HEK293 (cell line): ENCODE results near the gene PDRG1.

Source experiments
- ELK4 ChIP-seq: IDR thresholded peaks from 2 replicates; pipeline ENCODE4 v1.6.1; 2011; ENCODE audit warnings: mild to moderate bottlenecking, low read depth, low read length, borderline replicate concordance
- FEZF1 ChIP-seq: fragments of 450-650 bp; formaldehyde crosslinking; IDR thresholded peaks from 2 replicates; pipeline ENCODE4 v1.5.1; 2016; ENCODE audit warnings: missing biosample characterization, missing genetic modification characterization
- GLIS1 ChIP-seq: fragments of 450-650 bp; formaldehyde crosslinking; IDR thresholded peaks from 2 replicates; pipeline ENCODE4 v1.5.1; 2016; ENCODE audit warnings: missing biosample characterization, missing genetic modification characterization
- GLIS2 ChIP-seq: fragments of 450-650 bp; formaldehyde crosslinking; IDR thresholded peaks from 2 replicates; pipeline ENCODE4 v1.5.1; 2016; ENCODE audit warnings: missing biosample characterization, missing genetic modification characterization
- KLF1 ChIP-seq: fragments of 450-650 bp; formaldehyde crosslinking; IDR thresholded peaks from 2 replicates; pipeline ENCODE4 v1.5.1; 2016; ENCODE audit warnings: missing biosample characterization, missing genetic modification characterization
- MZF1 ChIP-seq: fragments of 450-650 bp; formaldehyde crosslinking; IDR thresholded peaks from 2 replicates; pipeline ENCODE4 v1.5.1; 2017; ENCODE audit warnings: missing biosample characterization, missing genetic modification characterization, borderline replicate concordance
- PATZ1 ChIP-seq: fragments of 450-650 bp; formaldehyde crosslinking; IDR thresholded peaks from 2 replicates; pipeline ENCODE4 v1.5.1; 2016; ENCODE audit warnings: missing biosample characterization, missing genetic modification characterization
- SALL2 ChIP-seq: fragments of 450-650 bp; formaldehyde crosslinking; IDR thresholded peaks from 2 replicates; pipeline ENCODE4 v1.5.0; 2017; ENCODE audit warnings: missing biosample characterization, mild to moderate bottlenecking, missing genetic modification characterization, borderline replicate concordance
- SCRT2 ChIP-seq: fragments of 450-650 bp; formaldehyde crosslinking; IDR thresholded peaks from 2 replicates; pipeline ENCODE4 v1.5.1; 2016; ENCODE audit warnings: missing biosample characterization, missing genetic modification characterization
- SETDB1 ChIP-seq: IDR thresholded peaks from one replicate; pipeline ENCODE4 v1.6.1; 2017; ENCODE audit warnings: mild to moderate bottlenecking, low read length, moderate library complexity, mixed read lengths; ENCODE audit not compliant: insufficient read length
- SP2 ChIP-seq: fragments of 450-650 bp; formaldehyde crosslinking; IDR thresholded peaks from 2 replicates; pipeline ENCODE4 v1.5.1; 2016; ENCODE audit warnings: missing biosample characterization, missing genetic modification characterization
- TCF7L2 ChIP-seq: IDR thresholded peaks from 2 replicates; pipeline ENCODE4 v1.6.1; 2011; ENCODE audit warnings: low read depth, mild to moderate bottlenecking, inconsistent platforms, low read length, moderate library complexity, borderline replicate concordance
- TSHZ1 ChIP-seq: fragments of 450-650 bp; formaldehyde crosslinking; IDR thresholded peaks from 2 replicates; pipeline ENCODE4 v1.5.1; 2016; ENCODE audit warnings: missing biosample characterization, missing genetic modification characterization, borderline replicate concordance
- YY1 ChIP-seq: fragments of 450-650 bp; formaldehyde crosslinking; IDR thresholded peaks from 2 replicates; pipeline ENCODE4 v1.5.1; 2018; ENCODE audit warnings: missing biosample characterization, missing genetic modification characterization
- ZBTB1 ChIP-seq: fragments of 450-650 bp; formaldehyde crosslinking; IDR thresholded peaks from 2 replicates; pipeline ENCODE4 v1.5.1; 2016; ENCODE audit warnings: missing biosample characterization, missing genetic modification characterization
- ZFP3 ChIP-seq: fragments of 450-650 bp; formaldehyde crosslinking; IDR thresholded peaks from 2 replicates; pipeline ENCODE4 v1.5.1; 2016; ENCODE audit warnings: low read depth, missing biosample characterization, missing genetic modification characterization
- ZNF10 ChIP-seq: fragments of 450-650 bp; formaldehyde crosslinking; IDR thresholded peaks from 2 replicates; pipeline ENCODE4 v1.5.1; 2017; ENCODE audit warnings: missing biosample characterization, missing genetic modification characterization
- ZNF121 ChIP-seq: fragments of 450-650 bp; formaldehyde crosslinking; IDR thresholded peaks from 2 replicates; pipeline ENCODE4 v1.5.1; 2016; ENCODE audit warnings: missing biosample characterization, missing genetic modification characterization
- ZNF175 ChIP-seq: fragments of 450-650 bp; formaldehyde crosslinking; IDR thresholded peaks from 2 replicates; pipeline ENCODE4 v1.5.1; 2016; ENCODE audit warnings: missing biosample characterization, missing genetic modification characterization
- ZNF221 ChIP-seq: fragments of 450-650 bp; formaldehyde crosslinking; IDR thresholded peaks from 2 replicates; pipeline ENCODE4 v1.5.1; 2017; ENCODE audit warnings: missing biosample characterization, missing genetic modification characterization, borderline replicate concordance
- ZNF398 ChIP-seq: fragments of 450-650 bp; formaldehyde crosslinking; IDR thresholded peaks from 2 replicates; pipeline ENCODE4 v1.5.1; 2017; ENCODE audit warnings: missing biosample characterization, missing genetic modification characterization
- ZNF530 ChIP-seq: fragments of 450-650 bp; formaldehyde crosslinking; IDR thresholded peaks from 2 replicates; pipeline ENCODE4 v1.5.1; 2016; ENCODE audit warnings: low read depth, missing biosample characterization, missing genetic modification characterization
- ZNF549 ChIP-seq: fragments of 450-650 bp; IDR thresholded peaks from 2 replicates; pipeline ENCODE4 v1.5.1; 2018; ENCODE audit warnings: missing biosample characterization, missing genetic modification characterization, mild to moderate bottlenecking, inconsistent platforms, moderate library complexity
- ZNF555 ChIP-seq: fragments of 450-650 bp; formaldehyde crosslinking; conservative IDR thresholded peaks from 2 replicates; pipeline ENCODE4 v1.5.1; 2017; ENCODE audit warnings: missing biosample characterization, mild to moderate bottlenecking, missing genetic modification characterization, inconsistent platforms
- ZNF580 ChIP-seq: fragments of 450-650 bp; formaldehyde crosslinking; IDR thresholded peaks from 2 replicates; pipeline ENCODE4 v1.5.1; 2016; ENCODE audit warnings: missing biosample characterization, missing genetic modification characterization
- ZNF629 ChIP-seq: fragments of 450-650 bp; formaldehyde crosslinking; IDR thresholded peaks from 2 replicates; pipeline ENCODE4 v1.5.1; 2017; ENCODE audit warnings: missing biosample characterization, missing genetic modification characterization
- ZNF645 ChIP-seq: fragments of 450-650 bp; formaldehyde crosslinking; IDR thresholded peaks from 2 replicates; pipeline ENCODE4; 2016; ENCODE audit warnings: missing biosample characterization, missing genetic modification characterization
- ZNF658 ChIP-seq: fragments of 450-650 bp; formaldehyde crosslinking; IDR thresholded peaks from 2 replicates; pipeline ENCODE4; 2016; ENCODE audit warnings: missing biosample characterization, missing genetic modification characterization
- ZNF792 ChIP-seq: fragments of 450-650 bp; formaldehyde crosslinking; IDR thresholded peaks from 2 replicates; pipeline ENCODE4 v1.5.1; 2016; ENCODE audit warnings: missing biosample characterization, missing genetic modification characterization
- ZNF843 ChIP-seq: fragments of 450-650 bp; formaldehyde crosslinking; IDR thresholded peaks from 2 replicates; pipeline ENCODE4 v1.5.1; 2016; ENCODE audit warnings: missing biosample characterization, missing genetic modification characterization

Gene PDRG1

GRCh38 chr20:31923388-31924331 is 28.2 kb downstream of the PDRG1 start (continued):
- TF ChIP-seq GLIS1 (tag by site-specific recombination) (peak; percentile 96), ZNF629 (tag by site-specific recombination) (peak; percentile 32; the same call in 1 of the 2 replicates), ZNF843 (no peak), ZFP3 (tag by site-specific recombination) (no peak), ZNF175 (tag by site-specific recombination) (no peak), ELK4 (no peak), ZNF121 (no peak), ZNF658 (tag by site-specific recombination) (no peak), ZNF645 (tag by site-specific recombination) (no peak), TSHZ1 (tag by site-specific recombination) (no peak), ZNF398 (tag by site-specific recombination) (peak; percentile 43; the same call in 1 of the 2 replicates), ZNF555 (tag by site-specific recombination) (no peak), YY1 (tag by site-specific recombination) (no peak), SCRT2 (no peak), ZNF580 (no peak), KLF1 (tag by site-specific recombination) (peak; percentile 87), ZBTB1 (tag by site-specific recombination) (no peak), ZNF549 (tag by site-specific recombination) (no peak), FEZF1 (tag by site-specific recombination) (no peak), MZF1 (tag by site-specific recombination) (no peak), ZNF530 (tag by site-specific recombination) (no peak), PATZ1 (tag by site-specific recombination) (0 out of 2 replicates have a peak, but pooled peaks have one; percentile 12), TCF7L2 (no peak), SETDB1 (no peak), GLIS2 (tag by site-specific recombination) (peak; percentile 68), ZNF221 (tag by site-specific recombination) (no peak), ZNF792 (no peak), ZNF10 (tag by site-specific recombination) (no peak), SP2 (no peak), SALL2 (tag by site-specific recombination) (no peak)
